Thymus (tissue), 11 donors: Measurements from ENCODE around the gene DNPEP. TPM values are rescaled to one million over a fixed set of nuclear protein-coding genes. Genes with fewer than 3 reads are reported as not detected.
A peak's percentile ranks its signal among the peaks of the same experiment; 100 is the strongest.
"Not testable (repeated sequence)": the region's sequence is repeated elsewhere in the genome, so short reads cannot be mapped to it uniquely, and the experiment has no call there.

Experiments
- DNase-seq, 9 donors: peaks; one replicate each; pipeline ENCODE4 v3.0.0-alpha.2; 2013; ENCODE audit warnings: low spot score in 9 of 9, low read depth in 6 of 9, missing footprints in 1 of 9
- H3K27ac ChIP-seq, 2 donors: one replicate each; pipeline ENCODE4 v1.5.1; 2013; ENCODE audit warnings: control low read depth in 1 of 2, low read depth in 1 of 2, low read length in 1 of 2, mild to moderate bottlenecking in 1 of 2, moderate library complexity in 1 of 2
- H3K27me3 ChIP-seq, 2 donors: one replicate each; pipeline ENCODE4 v1.5.1; 2013; ENCODE audit warnings: low read length in 1 of 2; ENCODE audit not compliant: control insufficient read depth in 2 of 2, insufficient read depth in 1 of 2
- H3K36me3 ChIP-seq, 2 donors: one replicate each; pipeline ENCODE4 v1.5.1; 2013; ENCODE audit warnings: low read length in 1 of 2, mild to moderate bottlenecking in 1 of 2, moderate library complexity in 1 of 2; ENCODE audit not compliant: control insufficient read depth in 2 of 2, insufficient read depth in 2 of 2
- H3K4me1 ChIP-seq, 2 donors: one replicate each; pipeline ENCODE4 v1.5.1; 2013; ENCODE audit warnings: low read length in 2 of 2; ENCODE audit not compliant: control insufficient read depth in 2 of 2, insufficient read depth in 2 of 2
- H3K4me3 ChIP-seq, 2 donors: one replicate each; pipeline ENCODE4 v1.5.1; 2013; ENCODE audit warnings: low read length in 2 of 2, control low read depth in 1 of 2, mild to moderate bottlenecking in 1 of 2
- H3K9me3 ChIP-seq, 2 donors: one replicate each; pipeline ENCODE4 v1.5.1; 2013; ENCODE audit warnings: low read length in 1 of 2, mild to moderate bottlenecking in 1 of 2; ENCODE audit not compliant: control insufficient read depth in 2 of 2, insufficient read depth in 1 of 2
- WGBS: extraction: QIAGEN DNeasy Blood & Tissue Kit; methylation state at CpG from one replicate; pipeline ENCODE4 v1.1.7; 2013; 5-methylcytosine and 5-hydroxymethylcytosine counted together
- polyA plus RNA-seq: library from polyadenylated mRNA; stranded (reverse); fragments of 200-250 nt; gene quantifications from one replicate; pipeline ENCODE4 v1.2.3, GENCODE V29; 2013
- total RNA-seq: library from RNA; stranded (reverse); fragments of 120-200 nt; gene quantifications from one replicate; pipeline ENCODE4 v1.2.4, GENCODE V29; 2013
- donor health status: healthy.

Gene DNPEP
- total and polyA plus RNA-seq, 2 donors: 33.6 to 105 TPM

DNA sequence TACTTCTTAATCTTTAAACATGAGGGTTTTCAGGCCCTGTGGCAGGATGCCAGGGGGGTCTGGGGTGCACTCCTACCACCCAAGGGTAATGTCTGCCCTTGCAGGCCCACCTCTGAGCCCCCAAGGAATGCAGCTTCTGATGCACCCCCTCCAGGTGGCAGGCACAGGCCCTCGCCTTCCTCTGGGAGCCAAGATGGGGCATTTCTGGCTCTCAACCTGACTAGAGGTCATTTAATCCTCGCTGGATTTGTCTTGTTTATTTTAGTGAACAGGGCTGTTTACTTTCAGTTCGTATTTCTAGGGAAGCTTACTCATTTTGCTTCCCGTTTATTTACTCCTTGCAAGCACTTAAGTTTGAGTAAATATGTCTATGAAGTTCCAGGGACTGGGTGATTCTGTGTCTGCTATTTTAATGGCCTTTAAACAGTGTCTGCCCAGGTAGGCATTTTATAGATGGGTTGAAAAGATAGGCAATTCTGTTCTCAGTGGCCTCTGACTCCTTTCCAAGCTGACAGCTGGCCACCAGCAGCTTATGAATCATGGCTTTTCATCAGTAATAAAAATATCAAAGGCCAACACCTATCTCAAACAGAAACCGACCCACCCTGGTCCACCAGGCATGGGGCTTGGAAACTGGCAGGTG, 11.1 kb upstream of the DNPEP start:
- H3K27me3 ChIP-seq: peaks cover 0 to 3% of the 10 kb centered on the region in 2 donors
- WGBS: 90% methylated on average over 5 of the region's 5 CpGs
- no peaks in the 10 kb centered on the region for H3K9me3 ChIP-seq
- DNase-seq: no peak
- no peak overlapping the region for H3K4me3 ChIP-seq
- H3K36me3 ChIP-seq: no peaks in the 10 kb centered on the region
- peaks cover 0 to 6% of the 10 kb centered on the region in 2 donors for H3K4me1 ChIP-seq
- H3K27ac ChIP-seq: no peak overlapping the region

DNA sequence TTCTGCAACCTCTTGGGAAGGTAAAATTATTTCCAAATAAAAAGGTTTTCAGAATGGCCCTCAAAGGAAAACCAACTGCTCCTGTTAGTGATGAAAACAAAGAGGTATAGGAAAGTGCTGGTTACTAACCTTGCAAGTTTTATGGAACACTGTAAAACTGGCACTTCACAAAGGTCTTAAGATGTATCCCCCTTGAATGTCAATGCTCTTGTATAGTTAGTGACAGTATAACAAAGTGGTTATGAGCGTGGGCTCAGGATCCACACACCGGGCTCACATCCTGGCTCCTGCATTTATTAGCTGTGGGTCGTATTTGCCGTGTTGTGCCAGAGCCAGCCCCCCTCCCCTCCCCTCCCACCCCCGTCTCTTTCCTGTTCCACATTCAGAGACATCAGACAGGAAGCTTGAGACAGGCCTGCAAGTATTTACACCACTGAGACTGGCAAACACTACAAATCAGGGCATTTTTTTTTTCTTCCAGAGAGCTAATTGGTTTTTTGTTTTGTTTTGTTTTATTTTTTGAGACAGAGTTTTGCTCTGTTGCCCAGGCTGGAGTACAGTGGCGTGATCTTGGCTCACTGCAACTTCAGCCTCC, 9.2 kb upstream of the DNPEP start:
- peak in 2 of 9 donors; percentile 24 to 25 for DNase-seq
- H3K27me3 ChIP-seq: peaks cover 0 to 5% of the 10 kb centered on the region in 2 donors
- H3K9me3 ChIP-seq: peaks cover 0 to 3% of the 10 kb centered on the region in 2 donors
- H3K4me1 ChIP-seq: peaks cover 0 to 6% of the 10 kb centered on the region in 2 donors
- no peak overlapping the region for H3K4me3 ChIP-seq
- no peaks in the 10 kb centered on the region for H3K36me3 ChIP-seq
- peak overlapping the region; percentile 53 to 73 for H3K27ac ChIP-seq
- 33% methylated on average over 6 of the region's 6 CpGs for WGBS

DNA sequence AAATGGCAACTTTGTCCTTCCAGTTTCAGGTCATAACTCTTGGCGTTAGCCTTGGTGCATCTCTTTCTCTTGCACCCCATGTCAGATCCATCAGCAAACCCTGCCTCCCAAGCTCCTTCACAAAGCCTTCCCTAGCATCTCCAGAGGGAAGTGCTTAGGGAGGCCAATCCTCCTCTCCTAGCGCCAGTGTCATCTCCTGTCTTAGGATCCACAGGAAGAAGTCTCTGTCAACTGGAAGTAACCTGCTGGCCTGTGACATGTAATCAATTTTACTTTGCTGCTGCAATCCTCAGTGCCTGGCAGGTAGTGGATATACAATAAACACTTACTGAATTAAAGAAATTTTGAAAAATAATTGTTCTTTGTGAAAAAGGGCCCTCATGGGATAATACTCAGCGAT, 7.9 kb upstream of the DNPEP start:
- H3K27me3 ChIP-seq: peaks cover 0 to 5% of the 10 kb centered on the region in 2 donors
- no peaks in the 10 kb centered on the region for H3K36me3 ChIP-seq
- H3K9me3 ChIP-seq: peaks cover 0 to 4% of the 10 kb centered on the region in 2 donors
- H3K27ac ChIP-seq: no peak overlapping the region
- DNase-seq: no peak
- peaks cover 0 to 6% of the 10 kb centered on the region in 2 donors for H3K4me1 ChIP-seq
- 97% methylated on average over 3 of the region's 3 CpGs for WGBS
- no peak overlapping the region for H3K4me3 ChIP-seq

GRCh38 chr2:219395056-219395455, 7.3 kb upstream of the DNPEP start:
- H3K27ac ChIP-seq, DNase-seq: not testable (repeated sequence)
- WGBS: 97% methylated on average over 9 of the region's 9 CpGs

DNA sequence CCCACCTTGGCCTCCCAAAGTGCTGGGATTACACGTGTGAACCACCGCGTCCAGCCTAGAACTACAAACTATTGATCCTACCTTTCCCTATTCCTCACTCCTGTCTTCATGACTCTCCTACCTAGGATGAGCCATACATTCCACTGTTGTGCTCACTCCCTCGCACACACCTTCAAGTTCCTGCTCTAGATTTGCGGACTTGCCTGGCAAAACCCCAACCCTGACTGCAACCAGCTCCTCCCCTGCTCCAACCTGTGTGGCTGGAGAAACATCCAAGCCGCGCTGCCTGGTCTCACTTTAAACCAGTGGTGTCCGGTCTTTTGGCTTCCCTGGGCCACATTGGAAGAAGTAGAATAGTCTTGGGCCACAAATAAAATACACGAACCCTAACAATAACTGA, 5.0 kb upstream of the DNPEP start:
- H3K4me1 ChIP-seq: peaks cover 3 to 7% of the 10 kb centered on the region in 2 donors
- no peaks in the 10 kb centered on the region for H3K36me3 ChIP-seq
- WGBS: 95% methylated on average over 9 of the region's 9 CpGs
- H3K27me3 ChIP-seq: peaks cover 0 to 5% of the 10 kb centered on the region in 2 donors
- H3K9me3 ChIP-seq: peaks cover 0 to 7% of the 10 kb centered on the region in 2 donors
- no peak for DNase-seq
- H3K4me3 ChIP-seq: no peak overlapping the region
- no peak overlapping the region for H3K27ac ChIP-seq

More at GRCh38 chr2:219395056-219395455, 7.3 kb upstream of the DNPEP start:
- H3K9me3 ChIP-seq, H3K4me1 ChIP-seq, H3K36me3 ChIP-seq, H3K4me3 ChIP-seq, H3K27me3 ChIP-seq: not testable (repeated sequence)

GRCh38 chr2:219388907-219389156, 1.1 kb upstream of the DNPEP start:
- Histone ChIP-seq H3K9me3 (peaks cover 0 to 7% of the 10 kb centered on the region in 2 donors), H3K36me3 (peaks cover 16 to 25% of the 10 kb centered on the region in 2 donors), H3K27ac (peak overlapping the region in 1 of 2 donors; percentile 67), H3K27me3 (peaks cover 0 to 5% of the 10 kb centered on the region in 2 donors), H3K4me3 (peak overlapping the region; percentile 23 to 85), H3K4me1 (peaks cover 11 to 12% of the 10 kb centered on the region in 2 donors)
- DNase-seq: peak in 1 of 9 donors; percentile 12
- 71% methylated on average over 6 of the region's 6 CpGs for WGBS

GRCh38 chr2:219388121-219388906, 602 bp upstream of the DNPEP start:
- Histone ChIP-seq H3K27me3 (peaks cover 0 to 4% of the 10 kb centered on the region in 2 donors), H3K27ac (peak overlapping the region; percentile 67 to 88), H3K4me3 (peak overlapping the region; percentile 23 to 85), H3K36me3 (peaks cover 18 to 30% of the 10 kb centered on the region in 2 donors), H3K4me1 (peaks cover 11 to 12% of the 10 kb centered on the region in 2 donors), H3K9me3 (peaks cover 0 to 7% of the 10 kb centered on the region in 2 donors)
- peak; percentile 77 to 97 (median 93) for DNase-seq
- 3% methylated on average over 77 of the region's 78 CpGs for WGBS

DNA sequence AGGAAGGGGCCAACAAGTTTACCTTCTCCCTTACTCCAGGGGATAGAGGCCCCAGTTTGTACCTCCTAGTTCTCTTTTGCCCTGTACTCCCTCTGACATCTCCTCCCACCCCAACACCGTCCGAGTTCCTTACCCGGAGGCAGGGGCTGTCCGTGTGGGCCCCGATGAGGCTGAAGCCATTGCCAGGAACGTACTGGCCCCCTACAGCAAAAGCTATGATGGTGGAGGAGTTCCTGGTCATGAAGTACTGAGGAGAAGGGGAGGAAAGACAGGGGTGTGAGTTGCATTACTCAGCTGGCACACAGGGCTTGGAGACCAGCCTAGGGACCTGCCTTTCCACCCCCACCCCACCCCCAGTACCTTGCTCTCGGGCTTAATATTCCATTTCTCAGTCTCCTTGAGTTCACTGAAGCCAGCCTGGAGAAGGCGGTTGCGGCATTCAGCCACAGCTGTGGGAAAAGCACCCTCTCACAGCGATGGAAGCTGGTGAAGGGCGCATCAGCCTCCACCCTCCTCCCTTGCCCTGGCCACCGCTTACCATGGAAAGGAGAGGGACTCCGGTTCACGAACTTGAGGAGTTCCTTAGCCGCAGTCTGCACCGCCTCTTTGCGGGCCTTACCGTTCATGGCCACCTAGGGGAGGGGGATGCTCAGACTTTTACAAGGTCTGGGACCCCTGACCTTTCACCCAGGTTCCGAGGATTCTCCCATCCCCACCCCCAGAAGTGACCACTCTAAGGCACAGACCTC, 1.0 kb downstream of the DNPEP start:
- peak in 2 of 9 donors; percentile 18 to 23 for DNase-seq
- H3K27ac ChIP-seq: peak overlapping the region in 1 of 2 donors; percentile 92
- 57% methylated on average over 19 of the region's 19 CpGs for WGBS

More for the DNA sequence above, 1.0 kb downstream of the DNPEP start:
- H3K36me3 ChIP-seq: peaks cover 27 to 39% of the 10 kb centered on the region in 2 donors
- H3K9me3 ChIP-seq: peaks cover 0 to 4% of the 10 kb centered on the region in 2 donors
- peaks cover 11 to 12% of the 10 kb centered on the region in 2 donors for H3K4me1 ChIP-seq
- peak overlapping the region; percentile 85 to 88 for H3K4me3 ChIP-seq
- no peaks in the 10 kb centered on the region for H3K27me3 ChIP-seq
